HCT116 (cell line): ENCODE data around the gene S100A2. TPM values are rescaled to one million over a fixed set of nuclear protein-coding genes. Genes with fewer than 3 reads are reported as not detected.

Experiments used
- ATAC-seq: fragments of 200-7000 bp; cut with Tn5 transposase; 2 replicates; pipeline ENCODE4 v1.9.1; 2020; ENCODE audit warnings: mild to moderate bottlenecking, moderate library complexity
- BruUV-seq: library from RNA; stranded (reverse); fragments of 400-500 nt; replicated peaks from 2 replicates; lab custom pipeline; 2021; lab: Mats Ljungman, UMichigan
- CTCF ChIA-PET: fragments of 300-600 bp; sonication (Branson Sonifier 250); formaldehyde crosslinking; loops from one replicate; lab custom pipeline; 2021; ENCODE audit warnings: antibody characterized with exemption; lab: Charles Lee
- POLR2A ChIA-PET: fragments of 300-600, 350-600 bp; sonication (Branson Sonifier 250); formaldehyde crosslinking; loops from one replicate; lab custom pipeline; 2021; ENCODE audit warnings: antibody characterized with exemption; lab: Charles Lee
- RAD21 ChIA-PET, 2 experiments: fragments of 300-600 bp; sonication (Branson Sonifier 250); formaldehyde crosslinking; loops; one replicate each; lab custom pipeline; 2023; ENCODE audit warnings: low total read pairs in 2 of 2; ENCODE audit not compliant: uncharacterized antibody in 2 of 2, unreplicated experiment in 2 of 2, low non-redundant PET in 1 of 2; lab: Charles Lee
- DNase-seq: peaks from one replicate; pipeline ENCODE4 v3.0.0-alpha.2; 2010; ENCODE audit warnings: low read depth, low spot score
- H2AFZ ChIP-seq: fragments of 200-600 bp; shearing (Covaris generic), sonication (generic); 2 replicates; pipeline ENCODE4 v1.6.1; 2017; ENCODE audit warnings: low read depth, mixed run types, mixed read lengths, antibody characterized with exemption, low read length; ENCODE audit not compliant: poor library complexity, severe bottlenecking
- H3K27ac ChIP-seq: 2 replicates; pipeline ENCODE4 v1.5.1; 2012; ENCODE audit warnings: low read depth, low read length
- H3K27me3 ChIP-seq: fragments of 200-600 bp; sonication (generic); 2 replicates; pipeline ENCODE4 v1.6.1; 2016; ENCODE audit warnings: mixed run types, low read length, mixed read lengths; ENCODE audit not compliant: insufficient read depth
- H3K36me3 ChIP-seq, 2 experiments: fragments of 200-500 bp in 1 of 2; fragments of 200-600 bp in 1 of 2; sonication (Bioruptor generic) in 1 of 2; sonication (generic) in 1 of 2; 2 replicates each; pipeline versions ENCODE4 v1.5.1 to v1.6.1; 2014 to 2016; ENCODE audit warnings: low read length in 2 of 2, inconsistent platforms in 1 of 2, mixed read lengths in 1 of 2, mixed run types in 1 of 2; ENCODE audit not compliant: insufficient read depth in 2 of 2, control insufficient read depth in 1 of 2
- H3K4me1 ChIP-seq, 2 experiments: fragments of 200-600 bp in 1 of 2; sonication (generic) in 1 of 2; 2 replicates each; pipeline versions ENCODE4 v1.5.1 to v1.6.1; 2012 to 2017; ENCODE audit warnings: low read length in 2 of 2, inconsistent platforms in 1 of 2, mild to moderate bottlenecking in 1 of 2, mixed read lengths in 1 of 2, mixed run types in 1 of 2, moderate library complexity in 1 of 2; ENCODE audit not compliant: insufficient read depth in 2 of 2, control insufficient read depth in 1 of 2
- H3K4me2 ChIP-seq: fragments of 200-600 bp; sonication (generic); 2 replicates; pipeline ENCODE4 v1.6.1; 2017; ENCODE audit warnings: mixed run types, low read length, mixed read lengths
- H3K4me3 ChIP-seq, 2 experiments: fragments of 200-600 bp in 1 of 2; sonication (generic) in 1 of 2; replicated peaks in 1 of 2; 2 replicates each; pipeline ENCODE4 v1.5.1; 2011 to 2016; ENCODE audit warnings: low read length in 2 of 2, control low read depth in 1 of 2, low read depth in 1 of 2, mild to moderate bottlenecking in 1 of 2, mixed read lengths in 1 of 2, mixed run types in 1 of 2
- H3K79me2 ChIP-seq: fragments of 200-600 bp; sonication (generic); 2 replicates; pipeline ENCODE4 v1.6.1; 2017; ENCODE audit warnings: mild to moderate bottlenecking, mixed run types, low read length, moderate library complexity, mixed read lengths; ENCODE audit not compliant: insufficient read depth
- H3K9ac ChIP-seq: fragments of 200-600 bp; sonication (generic); 2 replicates; pipeline ENCODE4 v1.6.1; 2016; ENCODE audit warnings: low read length, mixed read lengths
- H3K9me2 ChIP-seq: fragments of 200-600 bp; sonication (generic), shearing (Covaris generic); 2 replicates; pipeline ENCODE4 v1.6.1; 2017; ENCODE audit warnings: mixed run types, mild to moderate bottlenecking, moderate library complexity; ENCODE audit not compliant: insufficient read depth
- H3K9me3 ChIP-seq, 2 experiments: fragments of 200-500 bp in 1 of 2; fragments of 200-600 bp in 1 of 2; sonication (Bioruptor generic) in 1 of 2; sonication (generic) in 1 of 2; 2 replicates each; pipeline ENCODE4 v1.6.1; 2014 to 2017; ENCODE audit warnings: low read length in 2 of 2, mixed read lengths in 2 of 2, inconsistent platforms in 1 of 2, low read depth in 1 of 2, mild to moderate bottlenecking in 1 of 2, mixed run types in 1 of 2, moderate library complexity in 1 of 2; ENCODE audit not compliant: control insufficient read depth in 1 of 2, insufficient read depth in 1 of 2
- H4K20me1 ChIP-seq: fragments of 200-600 bp; sonication (generic), shearing (Covaris generic); 2 replicates; pipeline ENCODE4 v1.6.1; 2017; ENCODE audit warnings: mixed run types, mild to moderate bottlenecking, moderate library complexity; ENCODE audit not compliant: insufficient read depth
- CEBPB ChIP-seq: IDR thresholded peaks from 2 replicates; pipeline ENCODE4 v1.6.1; 2012; ENCODE audit warnings: low read depth
- EGR1 ChIP-seq: IDR thresholded peaks from 2 replicates; pipeline ENCODE4 v1.6.1; 2012; ENCODE audit warnings: low read depth
- ELF1 ChIP-seq: IDR thresholded peaks from 2 replicates; pipeline ENCODE4 v1.6.1; 2012; ENCODE audit warnings: low read depth, borderline replicate concordance
- EZH2 ChIP-seq: fragments of 200-600 bp; sonication (generic); IDR thresholded peaks from 2 replicates; pipeline ENCODE4 v1.6.1; 2017; ENCODE audit warnings: antibody characterized with exemption, mixed run types
- FOSL1 ChIP-seq: IDR thresholded peaks from 2 replicates; pipeline ENCODE4 v1.6.1; 2012; ENCODE audit warnings: low read depth
- JUND ChIP-seq: IDR thresholded peaks from 2 replicates; pipeline ENCODE4 v1.6.1; 2012
- POLR2AphosphoS5 ChIP-seq: IDR thresholded peaks from 2 replicates; pipeline ENCODE4 v1.6.1; 2011; ENCODE audit warnings: mild to moderate bottlenecking, low read depth, low read length, moderate library complexity
- RAD21 ChIP-seq: IDR thresholded peaks from 2 replicates; pipeline ENCODE4 v1.6.1; 2012; ENCODE audit warnings: low read depth, mild to moderate bottlenecking
- SIN3A ChIP-seq: IDR thresholded peaks from 2 replicates; pipeline ENCODE4 v1.6.1; 2012; ENCODE audit warnings: low read depth
- SRF ChIP-seq: IDR thresholded peaks from 2 replicates; pipeline ENCODE4 v1.6.1; 2012; ENCODE audit warnings: low read depth
- YY1 ChIP-seq: IDR thresholded peaks from 2 replicates; pipeline ENCODE4 v1.6.1; 2011; ENCODE audit warnings: low read length, low read depth, moderate library complexity, mild to moderate bottlenecking; ENCODE audit not compliant: insufficient replicate concordance; ENCODE audit errors: extremely low read depth
- intact Hi-C: fragments of 100-400 bp; cut with micrococcal nuclease; formaldehyde crosslinking; loops from 2 replicates; pipeline ENCODE4 v1.10.0; 2022
- total RNA-seq: library from RNA; stranded (reverse); gene quantifications from one replicate; pipeline ENCODE4 v1.2.1, GENCODE V29; 2021; ENCODE audit not compliant: unreplicated experiment
- TF ChIP-seq, protein P1 (sequence below): IDR thresholded peaks from 2 replicates; pipeline ENCODE4 v1.6.1; 2012
- TF ChIP-seq, protein P2 (sequence below): IDR thresholded peaks from 2 replicates; pipeline ENCODE4 v1.6.1; 2011; ENCODE audit warnings: mild to moderate bottlenecking, low read length, moderate library complexity; ENCODE audit not compliant: insufficient replicate concordance; ENCODE audit errors: extremely low read depth
- TF ChIP-seq, protein P3 (sequence below): IDR thresholded peaks from 2 replicates; pipeline ENCODE4 v1.6.1; 2012; ENCODE audit warnings: low read depth

S100A2 gene
- total RNA-seq, 1 experiment from 2014 or later, result 24.8 TPM

GRCh38 chr1:153561466-153561985 lies 4.1 kb downstream of the S100A2 start:
- TF ChIP-seq EGR1 (no peak), CEBPB (no peak), POLR2AphosphoS5 (no peak), SIN3A (no peak), RAD21 (no peak), ELF1 (no peak), YY1 (no peak), JUND (no peak), EZH2 (no peak), FOSL1 (no peak), SRF (no peak)
- TF ChIP-seq, protein P1, sequence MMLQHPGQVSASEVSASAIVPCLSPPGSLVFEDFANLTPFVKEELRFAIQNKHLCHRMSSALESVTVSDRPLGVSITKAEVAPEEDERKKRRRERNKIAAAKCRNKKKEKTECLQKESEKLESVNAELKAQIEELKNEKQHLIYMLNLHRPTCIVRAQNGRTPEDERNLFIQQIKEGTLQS, result no peak
- TF ChIP-seq, protein P2, sequence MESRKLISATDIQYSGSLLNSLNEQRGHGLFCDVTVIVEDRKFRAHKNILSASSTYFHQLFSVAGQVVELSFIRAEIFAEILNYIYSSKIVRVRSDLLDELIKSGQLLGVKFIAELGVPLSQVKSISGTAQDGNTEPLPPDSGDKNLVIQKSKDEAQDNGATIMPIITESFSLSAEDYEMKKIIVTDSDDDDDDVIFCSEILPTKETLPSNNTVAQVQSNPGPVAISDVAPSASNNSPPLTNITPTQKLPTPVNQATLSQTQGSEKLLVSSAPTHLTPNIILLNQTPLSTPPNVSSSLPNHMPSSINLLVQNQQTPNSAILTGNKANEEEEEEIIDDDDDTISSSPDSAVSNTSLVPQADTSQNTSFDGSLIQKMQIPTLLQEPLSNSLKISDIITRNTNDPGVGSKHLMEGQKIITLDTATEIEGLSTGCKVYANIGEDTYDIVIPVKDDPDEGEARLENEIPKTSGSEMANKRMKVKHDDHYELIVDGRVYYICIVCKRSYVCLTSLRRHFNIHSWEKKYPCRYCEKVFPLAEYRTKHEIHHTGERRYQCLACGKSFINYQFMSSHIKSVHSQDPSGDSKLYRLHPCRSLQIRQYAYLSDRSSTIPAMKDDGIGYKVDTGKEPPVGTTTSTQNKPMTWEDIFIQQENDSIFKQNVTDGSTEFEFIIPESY, result no peak
- TF ChIP-seq, protein P3, sequence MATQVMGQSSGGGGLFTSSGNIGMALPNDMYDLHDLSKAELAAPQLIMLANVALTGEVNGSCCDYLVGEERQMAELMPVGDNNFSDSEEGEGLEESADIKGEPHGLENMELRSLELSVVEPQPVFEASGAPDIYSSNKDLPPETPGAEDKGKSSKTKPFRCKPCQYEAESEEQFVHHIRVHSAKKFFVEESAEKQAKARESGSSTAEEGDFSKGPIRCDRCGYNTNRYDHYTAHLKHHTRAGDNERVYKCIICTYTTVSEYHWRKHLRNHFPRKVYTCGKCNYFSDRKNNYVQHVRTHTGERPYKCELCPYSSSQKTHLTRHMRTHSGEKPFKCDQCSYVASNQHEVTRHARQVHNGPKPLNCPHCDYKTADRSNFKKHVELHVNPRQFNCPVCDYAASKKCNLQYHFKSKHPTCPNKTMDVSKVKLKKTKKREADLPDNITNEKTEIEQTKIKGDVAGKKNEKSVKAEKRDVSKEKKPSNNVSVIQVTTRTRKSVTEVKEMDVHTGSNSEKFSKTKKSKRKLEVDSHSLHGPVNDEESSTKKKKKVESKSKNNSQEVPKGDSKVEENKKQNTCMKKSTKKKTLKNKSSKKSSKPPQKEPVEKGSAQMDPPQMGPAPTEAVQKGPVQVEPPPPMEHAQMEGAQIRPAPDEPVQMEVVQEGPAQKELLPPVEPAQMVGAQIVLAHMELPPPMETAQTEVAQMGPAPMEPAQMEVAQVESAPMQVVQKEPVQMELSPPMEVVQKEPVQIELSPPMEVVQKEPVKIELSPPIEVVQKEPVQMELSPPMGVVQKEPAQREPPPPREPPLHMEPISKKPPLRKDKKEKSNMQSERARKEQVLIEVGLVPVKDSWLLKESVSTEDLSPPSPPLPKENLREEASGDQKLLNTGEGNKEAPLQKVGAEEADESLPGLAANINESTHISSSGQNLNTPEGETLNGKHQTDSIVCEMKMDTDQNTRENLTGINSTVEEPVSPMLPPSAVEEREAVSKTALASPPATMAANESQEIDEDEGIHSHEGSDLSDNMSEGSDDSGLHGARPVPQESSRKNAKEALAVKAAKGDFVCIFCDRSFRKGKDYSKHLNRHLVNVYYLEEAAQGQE, result no peak
- H3K9ac ChIP-seq, result no peak overlapping the region
- H4K20me1 ChIP-seq, result no peaks in the 10 kb centered on the region
- no peak overlapping the region for H3K4me3 ChIP-seq
- H2AFZ ChIP-seq, result no peak overlapping the region
- no peaks in the 10 kb centered on the region for H3K27me3 ChIP-seq
- intact Hi-C loops, result no loop called here
- no peaks in the 10 kb centered on the region for H3K79me2 ChIP-seq
- no peak overlapping the region for H3K4me2 ChIP-seq
- H3K9me2 ChIP-seq, result no peaks in the 10 kb centered on the region
- H3K4me1 ChIP-seq, result peaks cover 36 to 51% of the 10 kb centered on the region in 2 experiments
- ChIA-PET RAD21 (no interaction called here), POLR2A (interaction anchor here (0.7 to 1.6 kb wide), 6 partner anchors 10 to 66 kb away, joined by 3 to 12 read pairs (median 4); partner anchors contain the start of genes S100A13, S100A5 and S100A6), CTCF (interaction anchor here (1.5 kb wide), 2 partner anchors 11 to 66 kb away, joined by 4 read pairs; partner anchors contain the start of gene S100A13)
- no TSS peak for BruUV-seq
- ATAC-seq, result no peak
- no peaks in the 10 kb centered on the region for H3K36me3 ChIP-seq
- no peak overlapping the region for H3K27ac ChIP-seq
- DNase-seq, result no peak
- H3K9me3 ChIP-seq, result no peaks in the 10 kb centered on the region
